OCI-LY3 (cell line): ENCODE measurements around the gene LRRC75B.

Source experiments
- CTCF ChIP-seq: fragments of 200-600, 300-600 bp; sonication (generic); IDR thresholded peaks from 2 replicates; pipeline ENCODE4 v1.5.1; 2014; ENCODE audit warnings: antibody characterized with exemption, low read length, low read depth
- EZH2phosphoT487 ChIP-seq: fragments of 200-600 bp; shearing (Covaris generic); IDR thresholded peaks from 2 replicates; pipeline ENCODE4 v1.6.1; 2018; ENCODE audit warnings: antibody characterized with exemption, mixed run types, low read depth

- TF ChIP-seq CTCF: no peak
- no peak for TF ChIP-seq EZH2phosphoT487
Measured at GRCh38 chr22:24567668-24568067, 25.2 kb downstream of the LRRC75B start.
